Small intestine (tissue), 7 donors: Measurements from ENCODE around the gene MAML2. TPM values are rescaled to one million over a fixed set of nuclear protein-coding genes. Genes with fewer than 3 reads are reported as not detected.

ENCODE experiments used
- DNase-seq, 2 donors: peaks; one replicate each; pipeline versions ENCODE4 v3.0.0 to v3.0.0-alpha.2; 2013
- FAIRE-seq: peaks from 2 replicates; lab custom pipeline; 2012; peaks lifted over from hg19 to GRCh38; lab: Jason Lieb, UNC
- H3K27ac ChIP-seq, 3 donors: one replicate each; pipeline ENCODE4 v1.5.1; 2013; ENCODE audit warnings: low read length in 2 of 3, mild to moderate bottlenecking in 2 of 3, control low read depth in 1 of 3, inconsistent platforms in 1 of 3, low read depth in 1 of 3, moderate library complexity in 1 of 3
- H3K27me3 ChIP-seq, 3 donors: one replicate each; pipeline ENCODE4 v1.6.1; 2013; ENCODE audit warnings: low read length in 3 of 3, inconsistent platforms in 1 of 3; ENCODE audit not compliant: control insufficient read depth in 3 of 3, insufficient read depth in 3 of 3
- H3K36me3 ChIP-seq, 3 donors: one replicate each; pipeline ENCODE4 v1.6.1; 2013; ENCODE audit warnings: low read length in 3 of 3, inconsistent platforms in 1 of 3, low read depth in 1 of 3, mild to moderate bottlenecking in 1 of 3, moderate library complexity in 1 of 3; ENCODE audit not compliant: control insufficient read depth in 3 of 3, insufficient read depth in 2 of 3
- H3K4me1 ChIP-seq, 3 donors: one replicate each; pipeline ENCODE4 v1.6.1; 2013; ENCODE audit warnings: low read length in 2 of 3, inconsistent platforms in 1 of 3, low read depth in 1 of 3, mild to moderate bottlenecking in 1 of 3, moderate library complexity in 1 of 3; ENCODE audit not compliant: control insufficient read depth in 3 of 3, insufficient read depth in 2 of 3
- H3K4me3 ChIP-seq, 3 donors: one replicate each; pipeline ENCODE4 v1.5.1; 2013; ENCODE audit warnings: low read length in 3 of 3, control low read depth in 1 of 3, inconsistent platforms in 1 of 3, low read depth in 1 of 3, mild to moderate bottlenecking in 1 of 3, moderate library complexity in 1 of 3
- H3K9me3 ChIP-seq, 2 donors: one replicate each; pipeline ENCODE4 v1.6.1; 2013; ENCODE audit warnings: low read depth in 1 of 2, low read length in 1 of 2; ENCODE audit not compliant: control insufficient read depth in 2 of 2, insufficient read depth in 1 of 2
- WGBS, 3 donors: extraction: QIAGEN DNeasy Blood & Tissue Kit; methylation state at CpG; one replicate each; pipeline ENCODE4 v1.1.7; 2013; 5-methylcytosine and 5-hydroxymethylcytosine counted together
- polyA plus RNA-seq, 4 donors: library from polyadenylated mRNA; stranded (reverse) in 3 of 4; unstranded in 1 of 4; fragments of 200-250 nt in 3 of 4; fragments of 120-200 nt in 1 of 4; gene quantifications; one replicate each; pipeline versions ENCODE4 v1.2.1 to v1.2.3, GENCODE V29; 2013
- donor health status: healthy with polysubstance abuse.
- donor health status: control.
- donor health status: control.
- donor health status: Bipolar disorder and iron deficiency.
- donor health status: healthy.

Gene MAML2
- polyA plus RNA-seq, 4 donors: 0.45 to 11.6 (median 1.6) TPM

GRCh38 chr11:95994329-95994728 lies 348.7 kb downstream of the MAML2 start:
- no peak for DNase-seq
- Histone ChIP-seq H3K36me3 (peaks cover 0 to under 1% (median 0%) of the 10 kb centered on the region in 3 donors), H3K27me3 (no peaks in the 10 kb centered on the region), H3K4me1 (peaks cover 0 to 17% (median 3%) of the 10 kb centered on the region in 3 donors), H3K4me3 (no peak overlapping the region), H3K9me3 (no peaks in the 10 kb centered on the region), H3K27ac (peak overlapping the region in 2 of 3 donors; percentile 21 to 36)
- WGBS, 3 donors: 71 to 85% (median 76%) methylated on average over 4 of the region's 4 CpGs
- no peak for FAIRE-seq

GRCh38 chr11:95993438-95994298 lies 349.3 kb downstream of the MAML2 start:
- Histone ChIP-seq H3K9me3 (no peaks in the 10 kb centered on the region), H3K4me1 (peaks cover 0 to 17% (median 3%) of the 10 kb centered on the region in 3 donors), H3K4me3 (no peak overlapping the region), H3K27ac (peak overlapping the region in 2 of 3 donors; percentile 21 to 58), H3K27me3 (no peaks in the 10 kb centered on the region), H3K36me3 (peaks cover 0 to 2% (median 0%) of the 10 kb centered on the region in 3 donors)
- FAIRE-seq (no peak), DNase-seq (peak in 1 of 2 donors; percentile 74)
- WGBS, 3 donors: 73 to 81% (median 78%) methylated on average over 10 of the region's 10 CpGs

- FAIRE-seq (no peak), DNase-seq (no peak)
- Histone ChIP-seq H3K4me3 (no peak overlapping the region), H3K36me3 (peaks cover 0 to 2% (median 0%) of the 10 kb centered on the region in 3 donors), H3K27ac (peak overlapping the region in 1 of 3 donors; percentile 45), H3K9me3 (no peaks in the 10 kb centered on the region), H3K27me3 (no peaks in the 10 kb centered on the region), H3K4me1 (peaks cover 0 to 17% (median 0%) of the 10 kb centered on the region in 3 donors)
- 58 to 94% (median 93%) methylated on average over 1 of the region's 1 CpG for WGBS, 3 donors
These were observed 351.4 kb downstream of the MAML2 start for GRCh38 chr11:95991545-95991944.

GRCh38 chr11:95991101-95991500 lies 351.9 kb downstream of the MAML2 start:
- no peak for DNase-seq
- Histone ChIP-seq H3K27ac (peak overlapping the region in 1 of 3 donors; percentile 45), H3K36me3 (peaks cover 0 to 4% (median 0%) of the 10 kb centered on the region in 3 donors), H3K27me3 (no peaks in the 10 kb centered on the region), H3K4me3 (no peak overlapping the region), H3K9me3 (no peaks in the 10 kb centered on the region), H3K4me1 (peaks cover 0 to 17% (median 0%) of the 10 kb centered on the region in 3 donors)
- 73 to 96% (median 92%) methylated on average over 1 of the region's 1 CpG for WGBS, 3 donors
- FAIRE-seq: no peak

GRCh38 chr11:95989780-95990179 lies 353.2 kb downstream of the MAML2 start:
- WGBS, 3 donors: 90 to 95% (median 91%) methylated on average over 1 of the region's 1 CpG
- Histone ChIP-seq H3K4me1 (peaks cover 0 to 17% (median 0%) of the 10 kb centered on the region in 3 donors), H3K27me3 (no peaks in the 10 kb centered on the region), H3K27ac (no peak overlapping the region), H3K36me3 (peaks cover 0 to 5% (median 0%) of the 10 kb centered on the region in 3 donors), H3K9me3 (no peaks in the 10 kb centered on the region), H3K4me3 (no peak overlapping the region)
- FAIRE-seq: no peak
- DNase-seq: no peak

- FAIRE-seq (no peak), DNase-seq (no peak)
- Histone ChIP-seq H3K4me3 (no peak overlapping the region), H3K4me1 (peaks cover 0 to 13% (median 0%) of the 10 kb centered on the region in 3 donors), H3K27ac (no peak overlapping the region), H3K9me3 (no peaks in the 10 kb centered on the region), H3K36me3 (peaks cover 0 to 5% (median 0%) of the 10 kb centered on the region in 3 donors), H3K27me3 (no peaks in the 10 kb centered on the region)
- 92 to 96% (median 95%) methylated on average over 2 of the region's 2 CpGs for WGBS, 3 donors
These were observed 353.9 kb downstream of the MAML2 start for GRCh38 chr11:95989076-95989605.

GRCh38 chr11:95985174-95985808 lies 357.7 kb downstream of the MAML2 start:
- FAIRE-seq: no peak
- H3K9me3 ChIP-seq: no peaks in the 10 kb centered on the region
- DNase-seq: no peak
- H3K36me3 ChIP-seq: peaks cover 0 to 10% (median 0%) of the 10 kb centered on the region in 3 donors
- H3K4me3 ChIP-seq: no peak overlapping the region
- H3K4me1 ChIP-seq: no peaks in the 10 kb centered on the region
- 43 to 68% (median 63%) methylated on average over 1 of the region's 1 CpG for WGBS, 3 donors
- no peak overlapping the region for H3K27ac ChIP-seq
- no peaks in the 10 kb centered on the region for H3K27me3 ChIP-seq

- H3K4me3 ChIP-seq: no peak overlapping the region
These were observed 358.9 kb downstream of the MAML2 start for GRCh38 chr11:95984072-95984471.

More at GRCh38 chr11:95984072-95984471, 358.9 kb downstream of the MAML2 start:
- Histone ChIP-seq H3K36me3 (peaks cover 0 to 12% (median 0%) of the 10 kb centered on the region in 3 donors), H3K4me1 (no peaks in the 10 kb centered on the region), H3K27ac (no peak overlapping the region), H3K9me3 (no peaks in the 10 kb centered on the region), H3K27me3 (no peaks in the 10 kb centered on the region)
- DNase-seq: peak in 1 of 2 donors; percentile 68
- WGBS, 3 donors: 61 to 82% (median 64%) methylated on average over 2 of the region's 2 CpGs
- no peak for FAIRE-seq
